K562 (cell line): ENCODE data around the gene SLC26A1. TPM values are rescaled to one million over a fixed set of nuclear protein-coding genes. Genes with fewer than 3 reads are reported as not detected.

Source experiments
- BRD9 ChIP-seq: fragments of 450-650 bp; IDR thresholded peaks from 2 replicates; pipeline ENCODE4 v1.6.1; 2018; ENCODE audit warnings: low read depth; ENCODE audit not compliant: partially characterized antibody
- CEBPG ChIP-seq, 3 experiments: fragments of 200-800 bp in 1 of 3; sonication (Bioruptor generic) in 1 of 3; sonication (generic) in 1 of 3; formaldehyde crosslinking in 1 of 3; IDR thresholded peaks in 2 of 3; conservative IDR thresholded peaks in 1 of 3; 2 replicates each; pipeline versions ENCODE4 v1.6.1 to v1.8.0; 2016 to 2022; ENCODE audit warnings: missing compliant biosample characterization in 2 of 3, missing genetic modification characterization in 2 of 3, mild to moderate bottlenecking in 1 of 3, missing genetic modification reagents in 1 of 3
- ELF1 ChIP-seq: fragments of 200-800 bp; sonication (Bioruptor generic); IDR thresholded peaks from 2 replicates; pipeline ENCODE4 v1.6.1; 2016; ENCODE audit warnings: missing genetic modification characterization, missing compliant biosample characterization
- ELK3 ChIP-seq: fragments of 450-650 bp; formaldehyde crosslinking; IDR thresholded peaks from 2 replicates; pipeline ENCODE4 v1.4.0; 2020; ENCODE audit warnings: mild to moderate bottlenecking
- ETV1 ChIP-seq: fragments of 450-650 bp; conservative IDR thresholded peaks from 2 replicates; pipeline ENCODE4 v1.6.1; 2016; ENCODE audit warnings: missing genetic modification characterization, control low read depth, low read depth, missing compliant biosample characterization
- FOXP4 ChIP-seq: sonication (generic); formaldehyde crosslinking; IDR thresholded peaks from 2 replicates; pipeline ENCODE4 v1.8.0; 2022; ENCODE audit warnings: mild to moderate bottlenecking, missing genetic modification reagents, borderline replicate concordance
- HMBOX1 ChIP-seq: sonication (generic); IDR thresholded peaks from 2 replicates; pipeline ENCODE4 v1.6.1; 2016
- ILF3 ChIP-seq: fragments of 450-650 bp; IDR thresholded peaks from 2 replicates; pipeline ENCODE4 v1.6.1; 2018; ENCODE audit warnings: antibody characterized with exemption, mild to moderate bottlenecking, moderate library complexity, borderline replicate concordance
- KLF1 ChIP-seq: fragments of 450-650 bp; IDR thresholded peaks from 2 replicates; pipeline ENCODE4 v1.6.1; 2016; ENCODE audit warnings: missing genetic modification characterization, missing compliant biosample characterization
- KLF6 ChIP-seq: fragments of 250-450 bp; sonication (Bioruptor Pico); IDR thresholded peaks from 2 replicates; pipeline ENCODE4 v1.4.0; 2020; ENCODE audit warnings: mild to moderate bottlenecking, moderate library complexity, borderline replicate concordance
- MCM2 ChIP-seq: fragments of 450-650 bp; IDR thresholded peaks from 2 replicates; pipeline ENCODE4 v1.6.1; 2017; ENCODE audit warnings: low read depth, mild to moderate bottlenecking
- NEUROD1 ChIP-seq: fragments of 150-350 bp; IDR thresholded peaks from 2 replicates; pipeline ENCODE4 v1.6.1; 2014; ENCODE audit warnings: borderline replicate concordance, low read length, low read depth; ENCODE audit not compliant: partially characterized antibody
- RBM39 ChIP-seq: fragments of 200-400 bp; formaldehyde crosslinking; optimal IDR thresholded peaks from 2 replicates; pipeline ENCODE3; 2018; ENCODE audit warnings: low read depth, low read length
- SMARCC2 ChIP-seq: fragments of 450-650 bp; IDR thresholded peaks from 2 replicates; pipeline ENCODE4 v1.6.1; 2017; ENCODE audit warnings: antibody characterized with exemption, moderate library complexity, mild to moderate bottlenecking, low read depth
- ZFPM2 ChIP-seq: fragments of 250-450 bp; sonication (Bioruptor Pico); IDR thresholded peaks from 2 replicates; pipeline ENCODE4 v1.5.1; 2022; ENCODE audit warnings: mild to moderate bottlenecking
- ZNF143 ChIP-seq: sonication (generic); formaldehyde crosslinking; IDR thresholded peaks from 2 replicates; pipeline ENCODE4 v1.9.0; 2022; ENCODE audit warnings: mild to moderate bottlenecking, missing genetic modification reagents
- ZNF507 ChIP-seq: conservative IDR thresholded peaks from 2 replicates; pipeline ENCODE4 v1.6.1; 2017; ENCODE audit warnings: missing genetic modification characterization, missing compliant biosample characterization
- ZNF512 ChIP-seq: IDR thresholded peaks from 2 replicates; pipeline ENCODE4 v1.6.1; 2016; ENCODE audit warnings: missing genetic modification characterization, missing compliant biosample characterization
- ZNF717 ChIP-seq: fragments of 250-450 bp; sonication (Bioruptor Pico); IDR thresholded peaks from 2 replicates; pipeline ENCODE4 v1.5.0; 2021
- polyA plus RNA-seq, 8 experiments: library from polyadenylated mRNA; depleted of rRNA in 4 of 8; stranded (reverse) in 5 of 8; unstranded in 3 of 8; fragments of >200 nt; fragmentation: Nextera tagmentation in 2 of 8; fragmentation: Illumina TruSeq in 1 of 8; extraction: Ambion mirVana in 2 of 8; extraction: Trizol in 1 of 8; gene quantifications; 2 replicates each; pipeline versions ENCODE4 v1.2.1 to v1.2.3, GENCODE V29; 2011 to 2014; ENCODE audit warnings: inconsistent platforms in 1 of 8, missing spikeins in 1 of 8
- total RNA-seq, 7 experiments: library from RNA; depleted of rRNA in 6 of 7; stranded (reverse); fragments of >200 nt in 6 of 7; fragmentation: Illumina TruSeq in 2 of 7; extraction: Trizol in 2 of 7; gene quantifications; 2 replicates each; pipeline versions ENCODE4 v1.2.1 to v1.2.3, GENCODE V29; 2011 to 2021; ENCODE audit warnings: low replicate concordance in 1 of 7
- TF ChIP-seq, protein P1 (sequence below): fragments of 200-400 bp; formaldehyde crosslinking; IDR thresholded peaks from 2 replicates; pipeline ENCODE4 v1.6.1; 2017; ENCODE audit warnings: mild to moderate bottlenecking, low read depth, low read length, moderate library complexity

The SLC26A1 gene
- total and polyA plus RNA-seq, 9 of the 15 experiments (the other 6 are each of a cell fraction or from before 2014, with no cell fraction given) = 0.11 to 4.2 (median 0.95) TPM

- no peak for TF ChIP-seq FOXP4 (CRISPR knock-in tag)
- 0 out of 2 replicates have a peak, but pooled peaks have one; percentile 79 for TF ChIP-seq ILF3
- TF ChIP-seq ZNF717 (CRISPR knock-in tag) = no peak
- no peak for TF ChIP-seq ELK3 (CRISPR knock-in tag)
- no peak for TF ChIP-seq NEUROD1
- TF ChIP-seq ETV1 (tag) = no peak
- TF ChIP-seq ELF1 = peak; percentile 54; the same call in 1 of the 2 replicates
- no peak for TF ChIP-seq ZNF143 (CRISPR knock-in tag)
- TF ChIP-seq, protein P1, sequence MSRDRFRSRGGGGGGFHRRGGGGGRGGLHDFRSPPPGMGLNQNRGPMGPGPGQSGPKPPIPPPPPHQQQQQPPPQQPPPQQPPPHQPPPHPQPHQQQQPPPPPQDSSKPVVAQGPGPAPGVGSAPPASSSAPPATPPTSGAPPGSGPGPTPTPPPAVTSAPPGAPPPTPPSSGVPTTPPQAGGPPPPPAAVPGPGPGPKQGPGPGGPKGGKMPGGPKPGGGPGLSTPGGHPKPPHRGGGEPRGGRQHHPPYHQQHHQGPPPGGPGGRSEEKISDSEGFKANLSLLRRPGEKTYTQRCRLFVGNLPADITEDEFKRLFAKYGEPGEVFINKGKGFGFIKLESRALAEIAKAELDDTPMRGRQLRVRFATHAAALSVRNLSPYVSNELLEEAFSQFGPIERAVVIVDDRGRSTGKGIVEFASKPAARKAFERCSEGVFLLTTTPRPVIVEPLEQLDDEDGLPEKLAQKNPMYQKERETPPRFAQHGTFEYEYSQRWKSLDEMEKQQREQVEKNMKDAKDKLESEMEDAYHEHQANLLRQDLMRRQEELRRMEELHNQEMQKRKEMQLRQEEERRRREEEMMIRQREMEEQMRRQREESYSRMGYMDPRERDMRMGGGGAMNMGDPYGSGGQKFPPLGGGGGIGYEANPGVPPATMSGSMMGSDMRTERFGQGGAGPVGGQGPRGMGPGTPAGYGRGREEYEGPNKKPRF = no peak
- no peak for TF ChIP-seq RBM39
- TF ChIP-seq MCM2 = no peak
- TF ChIP-seq CEBPG (CRISPR knock-in tag; IDR thresholded peaks at IDR 0.05) = no peak
- no peak for TF ChIP-seq CEBPG (tag; conservative IDR thresholded peaks at IDR 0.05 in 1 of 2, IDR thresholded peaks at IDR 0.05 in 1 of 2)
- TF ChIP-seq KLF6 = no peak
- TF ChIP-seq BRD9 = no peak
- TF ChIP-seq HMBOX1 = no peak
- no peak for TF ChIP-seq ZFPM2
- TF ChIP-seq KLF1 (tag) = no peak
- TF ChIP-seq SMARCC2 = no peak
- TF ChIP-seq ZNF512 = no peak
- no peak for TF ChIP-seq ZNF507
Measured at GRCh38 chr4:986879-987623, 6.2 kb downstream of the SLC26A1 start, which contains the start of gene IDUA (continued).
